Keratinocyte (primary cell): ENCODE measurements around the gene WDR70.

Experiments used
- EZH2 ChIP-seq: IDR thresholded peaks from one replicate; pipeline ENCODE4 v1.6.1; 2012; ENCODE audit warnings: inconsistent platforms, mild to moderate bottlenecking, low read length, moderate library complexity
- TF ChIP-seq, protein P1 (sequence below), 3 experiments: IDR thresholded peaks in 1 of 3; conservative IDR thresholded peaks in 1 of 3; optimal IDR thresholded peaks in 1 of 3; 2 replicates in 2 of 3; 3 replicates in 1 of 3; pipeline versions ENCODE3 to v1.5.1; 2011; ENCODE audit warnings: low read length in 3 of 3, mild to moderate bottlenecking in 3 of 3, moderate library complexity in 2 of 3, control low read depth in 1 of 3, inconsistent platforms in 1 of 3; ENCODE audit not compliant: insufficient read depth in 2 of 3; ENCODE audit errors: extremely low read depth in 1 of 3

DNA sequence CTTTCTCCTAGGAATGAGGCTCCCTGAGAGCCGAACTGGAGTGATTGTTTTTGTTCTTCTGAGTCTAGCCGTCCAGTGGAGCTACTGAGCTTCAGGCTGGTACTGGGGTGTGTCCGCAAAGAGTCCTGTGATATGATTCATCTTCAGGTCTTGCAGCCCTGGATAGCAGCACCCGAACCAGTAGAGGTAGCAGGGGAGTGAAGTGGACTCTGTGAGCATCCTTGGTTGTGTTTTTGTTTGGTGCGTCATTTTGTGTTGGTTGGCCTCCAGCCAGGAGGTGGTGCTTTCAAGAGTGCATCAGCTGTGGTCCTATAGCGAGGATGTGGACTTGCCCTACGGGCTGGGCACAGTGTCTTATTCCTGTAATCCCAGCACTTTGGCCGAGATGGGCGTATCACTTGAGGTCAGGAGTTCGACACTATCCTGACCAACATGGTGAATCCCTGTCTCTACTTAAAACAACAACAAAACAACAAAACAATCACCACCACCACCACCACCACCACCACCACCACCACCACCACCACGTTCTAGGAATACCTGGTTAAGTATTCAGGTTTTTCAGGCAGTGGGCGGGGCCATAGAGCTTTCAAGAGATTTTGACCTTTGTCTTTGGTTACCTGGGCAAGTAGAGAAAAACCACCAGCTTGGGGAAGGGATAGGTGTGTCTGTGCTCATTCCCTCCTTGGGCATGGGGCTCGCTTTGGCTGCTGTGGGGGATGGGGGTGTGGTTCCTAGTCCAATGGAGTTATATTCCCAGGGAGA, 154.0 kb downstream of the WDR70 start:
- TF ChIP-seq, protein P1, sequence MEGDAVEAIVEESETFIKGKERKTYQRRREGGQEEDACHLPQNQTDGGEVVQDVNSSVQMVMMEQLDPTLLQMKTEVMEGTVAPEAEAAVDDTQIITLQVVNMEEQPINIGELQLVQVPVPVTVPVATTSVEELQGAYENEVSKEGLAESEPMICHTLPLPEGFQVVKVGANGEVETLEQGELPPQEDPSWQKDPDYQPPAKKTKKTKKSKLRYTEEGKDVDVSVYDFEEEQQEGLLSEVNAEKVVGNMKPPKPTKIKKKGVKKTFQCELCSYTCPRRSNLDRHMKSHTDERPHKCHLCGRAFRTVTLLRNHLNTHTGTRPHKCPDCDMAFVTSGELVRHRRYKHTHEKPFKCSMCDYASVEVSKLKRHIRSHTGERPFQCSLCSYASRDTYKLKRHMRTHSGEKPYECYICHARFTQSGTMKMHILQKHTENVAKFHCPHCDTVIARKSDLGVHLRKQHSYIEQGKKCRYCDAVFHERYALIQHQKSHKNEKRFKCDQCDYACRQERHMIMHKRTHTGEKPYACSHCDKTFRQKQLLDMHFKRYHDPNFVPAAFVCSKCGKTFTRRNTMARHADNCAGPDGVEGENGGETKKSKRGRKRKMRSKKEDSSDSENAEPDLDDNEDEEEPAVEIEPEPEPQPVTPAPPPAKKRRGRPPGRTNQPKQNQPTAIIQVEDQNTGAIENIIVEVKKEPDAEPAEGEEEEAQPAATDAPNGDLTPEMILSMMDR (optimal IDR thresholded peaks at IDR 0.05 in 1 of 3, IDR thresholded peaks at IDR 0.05 in 1 of 3, conservative IDR thresholded peaks at IDR 0.05 in 1 of 3; ENCODE audit: extremely low read depth in 1 of 3, insufficient read depth in 2 of 3, low read length in 3 of 3), result no peak
- TF ChIP-seq EZH2, result no peak
